Stimulated activated CD4-positive, alpha-beta T cell treated with anti-CD3 and anti-CD28 coated beads, Interleukin-2, amount 100 ng/mL, for 4 hours (primary cell): ENCODE results near the gene SAMD11.
A peak's percentile ranks its signal among the peaks of the same experiment; 100 is the strongest.

Experiments used
- DNase-seq: peaks from one replicate; pipeline ENCODE4 v3.0.0-alpha.2; 2020; ENCODE audit warnings: low read depth

The SAMD11 gene

DNA sequence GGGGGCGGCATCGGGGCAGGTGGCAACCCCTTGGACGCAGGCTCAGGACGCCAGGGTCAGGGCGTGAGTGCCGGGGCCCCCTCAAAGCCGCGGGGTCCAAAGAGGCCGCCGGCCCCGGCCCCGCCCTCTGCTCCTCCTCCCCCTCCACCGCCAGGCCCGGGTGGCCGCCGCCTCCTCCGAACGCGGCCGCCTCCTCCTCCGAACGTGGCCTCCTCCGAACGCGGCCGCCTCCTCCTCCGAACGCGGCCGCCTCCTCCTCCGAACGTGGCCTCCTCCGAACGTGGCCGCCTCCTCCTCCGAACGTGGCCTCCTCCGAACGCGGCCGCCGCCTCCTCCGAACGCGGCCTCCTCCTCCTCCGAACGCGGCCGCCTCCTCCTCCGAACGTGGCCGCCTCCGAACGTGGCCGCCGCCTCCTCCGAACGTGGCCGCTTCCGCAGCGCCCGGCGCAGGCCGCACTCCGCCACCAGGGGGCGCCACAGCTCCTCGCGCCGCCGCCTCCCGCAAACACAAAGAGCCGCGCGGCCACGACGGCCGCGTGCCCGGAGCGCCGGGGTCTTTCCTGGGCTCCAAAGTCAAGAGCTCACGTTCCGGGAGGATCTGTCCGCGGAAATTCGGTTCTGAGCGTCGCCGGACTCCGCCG, 19.3 kb upstream of the SAMD11 start:
- peak; percentile 77 for DNase-seq

DNA sequence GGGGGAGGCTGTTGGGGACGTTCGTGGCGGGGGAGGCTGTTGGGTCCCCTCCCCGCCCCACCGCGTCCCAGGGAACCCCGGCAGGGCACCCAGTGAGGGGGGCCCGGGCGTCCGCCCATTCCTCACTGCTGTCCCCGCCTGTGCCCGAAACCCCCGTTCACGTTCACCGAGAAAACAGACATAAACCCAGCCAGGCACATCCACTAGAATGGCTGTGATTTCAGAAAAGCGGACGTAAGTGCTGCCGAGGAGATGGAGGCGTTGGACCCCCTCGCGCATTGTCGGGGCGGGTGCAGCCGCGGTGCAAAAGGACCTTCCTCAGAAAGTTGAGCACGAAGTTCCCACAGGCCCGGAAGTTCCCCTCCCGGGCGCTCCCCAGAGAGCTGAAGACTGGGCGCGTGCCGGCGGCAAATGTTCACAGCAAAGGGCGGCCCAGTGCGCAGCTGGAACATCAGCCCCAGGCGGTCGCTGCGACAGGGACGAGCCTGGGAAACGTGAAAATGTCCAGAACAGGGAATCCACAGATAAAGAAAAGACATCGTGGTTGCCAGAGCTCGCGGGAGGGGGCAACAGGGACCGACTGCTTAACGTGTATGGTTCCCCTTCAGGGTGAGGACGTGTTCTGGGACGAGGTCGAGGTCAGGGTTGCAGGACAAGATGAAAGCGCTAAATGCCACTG, 18.5 kb upstream of the SAMD11 start:
- DNase-seq: no peak

GRCh38 chr1:905811-906599, 17.7 kb upstream of the SAMD11 start:
- no peak for DNase-seq

- no peak for DNase-seq
Measured at GRCh38 chr1:906600-907420, 16.9 kb upstream of the SAMD11 start.

DNA sequence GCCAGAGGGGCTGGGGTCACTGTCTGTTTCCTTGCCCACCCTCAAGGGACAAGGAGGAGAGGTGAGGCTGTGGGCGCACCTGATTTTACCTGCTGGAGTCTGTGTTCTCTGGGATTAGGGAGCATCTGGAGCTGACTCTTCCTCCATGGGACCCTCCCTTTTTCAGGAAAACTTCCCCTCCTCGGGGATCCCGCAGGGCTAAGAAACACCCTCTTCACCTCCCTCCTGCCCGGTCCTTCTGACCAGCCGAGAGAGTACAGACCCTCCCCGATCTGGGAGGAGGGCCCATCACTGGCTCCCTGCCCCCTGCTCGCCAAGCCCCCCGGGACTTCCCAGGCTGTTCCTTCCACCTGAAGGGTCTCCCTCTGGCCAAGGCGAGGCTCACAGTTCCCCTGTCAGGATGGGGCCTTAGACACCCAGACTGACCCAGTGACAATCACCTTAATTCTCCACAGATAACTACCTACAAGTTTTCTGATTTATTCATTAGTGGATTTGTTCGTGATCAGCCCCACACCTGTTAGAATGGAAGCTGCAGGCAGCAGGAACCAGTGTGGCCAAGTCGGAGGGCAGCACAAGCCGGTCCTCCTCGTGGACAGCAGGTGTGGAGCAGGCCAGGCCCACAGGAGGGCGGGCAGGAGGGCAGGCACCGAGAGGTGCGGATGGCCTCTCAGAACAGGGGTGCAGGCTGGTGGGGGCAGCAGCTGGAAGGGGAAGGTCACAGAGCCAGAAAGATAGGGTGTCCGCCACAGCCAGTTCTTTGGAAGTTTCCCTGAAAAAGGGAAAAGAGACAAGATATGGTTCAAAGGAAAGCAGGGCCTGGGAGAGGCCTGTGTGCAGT, 15.9 kb upstream of the SAMD11 start:
- DNase-seq: no peak

GRCh38 chr1:908661-909060, 15.1 kb upstream of the SAMD11 start:
- no peak for DNase-seq

DNA sequence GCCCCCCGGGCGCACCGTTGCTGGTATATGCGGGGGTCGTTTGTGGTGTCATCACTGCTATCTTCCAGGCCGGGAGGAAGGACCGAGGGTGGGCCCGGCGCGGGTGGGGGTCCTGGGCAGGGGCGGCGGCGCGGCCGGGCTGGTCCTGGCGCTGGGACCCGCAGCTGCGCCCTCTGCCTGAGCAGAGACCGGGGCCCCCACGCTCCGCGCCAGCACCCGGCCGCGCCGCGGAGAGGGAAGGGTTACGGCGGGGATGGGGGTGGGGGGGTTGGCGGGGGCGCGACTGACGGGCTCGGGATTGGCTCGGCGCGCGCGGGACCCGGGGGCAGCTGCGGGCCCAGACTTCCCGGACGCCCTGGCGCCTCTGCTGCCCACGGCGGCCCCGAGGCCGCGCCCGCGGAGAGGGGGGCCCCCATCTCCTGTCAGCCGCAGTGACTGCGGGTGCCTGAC, 13.8 kb upstream of the SAMD11 start:
- DNase-seq: no peak

DNA sequence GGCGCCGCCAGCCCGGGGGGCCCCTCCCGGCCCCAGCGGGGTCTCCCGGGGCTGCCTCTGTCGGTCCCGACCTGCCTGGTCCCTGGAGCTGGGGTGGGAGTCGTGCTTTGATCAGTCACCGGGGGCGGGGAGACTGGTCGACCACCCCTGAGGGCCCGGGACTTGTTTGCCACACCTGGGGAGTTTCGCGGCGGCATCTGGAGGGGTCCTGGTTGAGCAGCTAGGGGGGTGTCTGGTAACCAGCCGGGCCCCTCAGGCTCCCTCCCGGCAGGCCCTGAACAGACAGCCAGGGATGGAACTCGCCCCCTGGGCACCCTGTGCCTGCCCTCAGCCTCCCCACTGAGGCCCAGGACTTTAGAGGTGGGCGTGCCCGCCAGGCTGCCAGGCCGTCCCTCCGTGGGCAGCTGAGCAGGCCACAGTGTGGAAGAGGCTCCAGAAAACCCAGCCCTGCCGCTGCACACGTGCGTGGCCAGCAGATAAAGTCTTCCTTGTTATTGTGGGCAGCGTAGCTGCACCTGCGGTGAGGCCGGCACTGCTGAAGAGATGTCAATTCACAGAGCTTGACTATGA, 13.3 kb upstream of the SAMD11 start:
- DNase-seq: no peak

GRCh38 chr1:910881-911721, 12.6 kb upstream of the SAMD11 start:
- DNase-seq: no peak

DNA sequence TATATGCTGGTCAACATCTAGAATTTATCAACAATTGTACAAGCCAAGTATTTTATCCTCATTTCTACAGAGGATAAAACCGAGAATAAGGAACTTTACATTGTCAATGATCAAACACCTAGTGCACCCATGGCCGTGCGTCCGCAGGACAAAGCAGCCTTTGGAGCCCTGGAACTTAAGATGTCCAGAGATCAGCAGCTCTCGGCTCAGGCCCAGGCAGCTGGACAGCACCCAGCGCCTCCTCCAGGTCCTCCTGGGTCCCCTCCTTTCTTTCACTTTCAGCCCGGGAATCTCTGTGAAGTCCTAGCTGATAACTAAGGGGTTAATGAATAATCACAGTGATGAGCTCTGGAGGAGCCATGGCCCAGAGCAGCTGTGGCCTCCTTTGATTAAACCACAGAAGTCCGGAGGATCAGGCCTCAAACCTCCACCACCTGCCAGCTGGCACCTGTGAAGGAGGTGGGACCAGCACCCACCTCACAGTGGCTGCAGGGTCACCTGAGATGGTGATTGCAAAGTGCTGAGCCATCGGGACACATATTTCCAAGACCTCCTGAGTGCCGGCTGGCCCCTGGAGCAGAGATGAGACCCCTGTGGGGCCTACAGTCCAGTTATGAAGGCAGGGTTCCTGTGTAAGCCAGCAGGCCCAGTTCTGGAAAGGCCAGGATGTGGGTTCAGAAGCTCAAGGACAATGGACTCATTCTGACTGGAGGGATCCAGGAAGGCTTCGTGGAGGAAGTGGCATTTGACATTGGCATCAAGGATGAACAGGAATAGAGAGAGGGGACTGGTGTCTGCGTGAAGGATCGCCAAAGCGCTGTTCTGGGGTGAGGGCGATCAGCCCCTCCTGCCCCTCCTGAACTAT, 11.6 kb upstream of the SAMD11 start:
- no peak for DNase-seq

- DNase-seq: no peak
Measured at GRCh38 chr1:912740-913301, 10.9 kb upstream of the SAMD11 start.

DNA sequence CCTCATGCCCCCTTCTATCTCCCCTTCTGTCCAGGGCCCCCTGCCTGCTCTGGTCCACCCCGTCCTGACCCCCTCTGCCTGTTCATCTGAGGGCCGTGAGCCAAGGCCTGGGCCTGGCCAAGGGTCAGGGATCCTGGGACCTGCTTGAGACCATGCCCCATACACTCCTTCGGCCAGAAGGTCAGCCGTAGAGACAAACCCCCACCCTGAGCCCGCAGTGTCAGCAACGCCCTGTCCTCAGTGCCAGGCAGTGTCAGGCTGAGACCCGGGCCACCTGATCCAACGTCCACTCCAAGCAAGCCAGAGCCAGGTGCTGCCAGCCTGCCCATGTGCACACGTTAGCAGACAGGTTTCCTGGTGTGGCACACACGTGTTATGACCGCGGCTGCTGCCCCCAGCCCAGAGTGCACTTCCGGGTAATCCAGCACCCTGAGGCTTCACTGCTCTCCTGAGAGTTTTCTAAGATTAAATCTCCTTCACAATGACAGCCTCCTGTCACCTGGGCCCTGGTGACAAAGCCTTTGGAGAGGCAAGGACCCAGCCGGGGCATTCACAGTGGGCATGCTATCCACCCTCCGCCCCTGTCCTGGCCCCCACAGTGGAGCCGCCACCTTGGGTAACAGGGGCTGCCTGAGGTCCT, 10.1 kb upstream of the SAMD11 start:
- no peak for DNase-seq

GRCh38 chr1:914131-914890, 9.4 kb upstream of the SAMD11 start:
- DNase-seq: no peak

GRCh38 chr1:914891-915280, 8.8 kb upstream of the SAMD11 start:
- DNase-seq: no peak

GRCh38 chr1:915295-916172, 8.2 kb upstream of the SAMD11 start:
- DNase-seq: no peak
